D721Med (cell line): ENCODE measurements around the gene NKAIN4.

Experiments used
- DNase-seq: peaks from one replicate; pipeline ENCODE4 v3.0.0; 2011; ENCODE audit warnings: low spot score; ENCODE audit not compliant: insufficient read length
- FAIRE-seq: peaks from 2 replicates; lab custom pipeline; 2011; peaks lifted over from hg19 to GRCh38; lab: Jason Lieb, UNC
- CTCF ChIP-seq: IDR thresholded peaks from 2 replicates; pipeline ENCODE4 v1.5.1; 2012; ENCODE audit warnings: mild to moderate bottlenecking, control low read depth; ENCODE audit not compliant: insufficient read depth; ENCODE audit errors: missing control alignments

The NKAIN4 gene

GRCh38 chr20:63254232-63254605, at the start of gene NKAIN4:
Gene NKAIN4 (minus strand): TSS chr20:63254463. CDS start chr20:63254450, 13 bp downstream.
- FAIRE-seq, result no peak

GRCh38 chr20:63303095-63303666, 48.9 kb upstream of the NKAIN4 start:
- no peak for TF ChIP-seq CTCF
- DNase-seq (no peak), FAIRE-seq (no peak)

More at GRCh38 chr20:63254232-63254605, at the start of gene NKAIN4:
- TF ChIP-seq CTCF, result no peak
- DNase-seq, result no peak

GRCh38 chr20:63301671-63302070, 47.4 kb upstream of the NKAIN4 start:
- DNase-seq (no peak), FAIRE-seq (no peak)
- TF ChIP-seq CTCF, result no peak

- no peak for TF ChIP-seq CTCF
- no peak for DNase-seq
- no peak for FAIRE-seq
These were observed 44.6 kb upstream of the NKAIN4 start for GRCh38 chr20:63298731-63299312.

GRCh38 chr20:63297796-63298572, 43.7 kb upstream of the NKAIN4 start:
- no peak for TF ChIP-seq CTCF
- DNase-seq (no peak), FAIRE-seq (no peak)

GRCh38 chr20:63297371-63297781, 43.1 kb upstream of the NKAIN4 start:
- no peak for DNase-seq
- FAIRE-seq, result no peak
- no peak for TF ChIP-seq CTCF
